RWPE1 (cell line): ENCODE data around the gene STXBP6.

Experiments used
- CTCF ChIA-PET: fragments of 350-600 bp; sonication (Branson Sonifier 250); formaldehyde crosslinking; extraction: SDS; loops from one replicate; lab custom pipeline; 2021; lab: Yijun Ruan, JAX
- POLR2A ChIA-PET: fragments of 400-600 bp; formaldehyde crosslinking; extraction: SDS; loops from one replicate; lab custom pipeline; 2020; ENCODE audit warnings: antibody characterized with exemption; ENCODE audit not compliant: low non-redundant PET; lab: Yijun Ruan, JAX
- DNase-seq: peaks from one replicate; pipeline ENCODE4 v3.0.0; 2012; ENCODE audit warnings: low spot score
- H3K27ac ChIP-seq: fragments of 450-650 bp; 2 replicates; pipeline ENCODE4 v1.5.1; 2017
- TF ChIP-seq, protein P1 (sequence below): fragments of 450-650 bp; conservative IDR thresholded peaks from 2 replicates; pipeline ENCODE4 v1.5.1; 2017; ENCODE audit warnings: low read depth, mild to moderate bottlenecking

Gene STXBP6

DNA sequence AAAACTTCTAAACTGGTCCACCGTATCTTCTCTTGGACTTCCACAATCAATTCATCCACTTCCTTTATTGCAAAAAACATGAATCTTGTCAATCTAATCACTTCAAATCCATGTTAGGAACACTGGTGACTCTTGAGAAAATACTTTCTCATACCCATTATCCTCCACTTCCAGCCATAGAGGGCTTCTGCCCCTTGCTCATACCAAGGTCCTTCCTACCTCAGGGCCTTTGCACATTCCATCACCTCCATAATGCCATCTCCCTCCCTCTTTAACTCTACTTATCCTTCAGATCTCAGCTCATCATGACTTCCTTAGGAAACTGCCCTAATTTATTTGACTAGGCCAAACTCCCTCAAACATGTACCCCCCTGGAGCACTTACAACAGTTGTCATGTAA lies 16.6 kb downstream of the STXBP6 start:
- no peak overlapping the region for H3K27ac ChIP-seq
- CTCF ChIA-PET, result no interaction called here
- TF ChIP-seq, protein P1, sequence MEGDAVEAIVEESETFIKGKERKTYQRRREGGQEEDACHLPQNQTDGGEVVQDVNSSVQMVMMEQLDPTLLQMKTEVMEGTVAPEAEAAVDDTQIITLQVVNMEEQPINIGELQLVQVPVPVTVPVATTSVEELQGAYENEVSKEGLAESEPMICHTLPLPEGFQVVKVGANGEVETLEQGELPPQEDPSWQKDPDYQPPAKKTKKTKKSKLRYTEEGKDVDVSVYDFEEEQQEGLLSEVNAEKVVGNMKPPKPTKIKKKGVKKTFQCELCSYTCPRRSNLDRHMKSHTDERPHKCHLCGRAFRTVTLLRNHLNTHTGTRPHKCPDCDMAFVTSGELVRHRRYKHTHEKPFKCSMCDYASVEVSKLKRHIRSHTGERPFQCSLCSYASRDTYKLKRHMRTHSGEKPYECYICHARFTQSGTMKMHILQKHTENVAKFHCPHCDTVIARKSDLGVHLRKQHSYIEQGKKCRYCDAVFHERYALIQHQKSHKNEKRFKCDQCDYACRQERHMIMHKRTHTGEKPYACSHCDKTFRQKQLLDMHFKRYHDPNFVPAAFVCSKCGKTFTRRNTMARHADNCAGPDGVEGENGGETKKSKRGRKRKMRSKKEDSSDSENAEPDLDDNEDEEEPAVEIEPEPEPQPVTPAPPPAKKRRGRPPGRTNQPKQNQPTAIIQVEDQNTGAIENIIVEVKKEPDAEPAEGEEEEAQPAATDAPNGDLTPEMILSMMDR, result no peak
- POLR2A ChIA-PET, result no interaction called here
- no peak for DNase-seq

DNA sequence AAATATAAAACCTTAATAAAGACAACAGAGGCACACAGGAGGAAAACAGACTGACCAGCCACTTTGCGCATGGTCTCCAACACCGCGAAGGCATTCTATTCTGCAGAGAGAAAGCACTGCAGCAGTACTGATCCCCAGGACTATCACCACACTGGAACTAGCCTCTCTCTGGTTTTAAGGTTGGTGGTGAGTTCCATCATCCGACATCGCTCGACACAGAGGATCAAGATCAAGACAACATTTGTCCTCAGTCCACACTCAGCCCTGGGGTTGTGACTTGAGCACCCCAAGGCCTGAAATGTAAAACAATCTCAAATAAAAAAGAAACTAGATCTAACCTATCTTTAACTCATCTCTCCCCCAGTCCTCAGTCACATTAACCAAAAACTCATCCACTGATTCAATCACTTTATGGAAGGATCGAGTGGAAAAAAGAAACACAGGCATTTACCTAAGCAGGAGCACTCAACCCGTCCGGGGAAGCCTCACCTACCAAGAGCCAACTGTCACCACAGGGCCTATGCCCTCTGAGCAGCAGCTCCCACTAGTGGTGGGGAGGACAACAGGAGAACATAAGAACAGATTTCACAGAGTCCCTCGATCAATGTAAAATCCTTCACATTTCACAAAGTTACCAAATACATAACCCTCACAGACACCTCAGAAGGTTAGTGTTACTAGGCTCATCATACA lies 17.7 kb downstream of the STXBP6 start:
- POLR2A ChIA-PET, result no interaction called here
- DNase-seq, result no peak

DNA sequence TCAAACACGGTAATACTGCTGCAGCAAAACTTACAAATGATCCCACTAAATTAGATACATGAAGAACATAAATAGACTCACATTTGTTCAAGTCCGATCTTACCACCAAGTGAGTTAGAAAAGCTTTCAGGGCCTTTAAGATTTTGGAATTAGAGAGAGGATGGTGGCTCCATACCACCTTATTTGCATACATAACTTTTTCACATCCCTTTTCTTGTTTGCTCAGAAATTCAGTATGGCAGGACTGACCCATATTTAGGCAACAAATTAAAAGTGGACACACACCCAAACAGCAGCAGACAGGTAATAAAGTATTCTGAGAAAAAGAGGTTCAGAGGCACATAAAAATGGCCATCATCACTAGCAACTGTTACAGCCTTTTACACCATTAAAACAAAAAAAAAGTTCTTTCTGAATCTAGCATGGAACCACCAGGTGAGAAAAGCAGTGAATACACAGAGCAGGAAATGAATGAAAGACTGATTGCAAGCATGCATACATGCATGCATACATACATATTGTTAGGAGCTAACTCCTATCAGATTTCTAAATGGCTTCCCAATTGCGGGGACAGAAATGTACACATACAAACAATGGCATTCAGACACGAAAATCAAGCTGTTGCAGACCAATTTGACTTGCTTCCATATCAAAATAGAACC lies 23.3 kb downstream of the STXBP6 start:
- DNase-seq, result no peak
- no peak overlapping the region for H3K27ac ChIP-seq
- POLR2A ChIA-PET, result no interaction called here
- TF ChIP-seq, protein P1, result no peak
- CTCF ChIA-PET, result no interaction called here

More for the DNA sequence above, 17.7 kb downstream of the STXBP6 start:
- CTCF ChIA-PET, result interaction anchor here (0.5 kb wide), 1 partner anchor 19 kb away, joined by 5 read pairs; no protein-coding TSS in a partner anchor
- TF ChIP-seq, protein P1, result no peak
- no peak overlapping the region for H3K27ac ChIP-seq

DNA sequence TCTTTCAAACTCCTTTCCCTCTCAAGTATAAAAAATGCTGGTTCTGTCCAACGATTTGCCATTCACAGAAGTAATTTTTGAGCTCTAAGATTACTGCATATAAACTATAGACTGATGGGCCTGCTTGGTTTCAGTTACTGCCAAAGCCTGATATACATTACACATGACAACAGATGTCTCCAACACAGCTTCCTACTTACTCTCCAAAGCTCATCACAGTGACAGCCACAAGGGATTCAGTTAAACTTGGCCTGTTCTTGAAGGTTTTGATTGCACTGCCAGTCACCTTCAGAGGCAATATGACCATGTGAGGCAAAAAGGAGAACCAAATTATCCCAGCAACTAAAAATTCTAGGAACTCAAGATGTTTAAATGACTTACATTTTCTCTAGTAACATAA lies 30.1 kb downstream of the STXBP6 start:
- DNase-seq, result no peak
- CTCF ChIA-PET, result interaction anchor here (0.5 kb wide), 1 partner anchor 136 kb away, joined by 3 read pairs; no protein-coding TSS in a partner anchor
- POLR2A ChIA-PET, result no interaction called here
- no peak overlapping the region for H3K27ac ChIP-seq
- TF ChIP-seq, protein P1, result no peak

DNA sequence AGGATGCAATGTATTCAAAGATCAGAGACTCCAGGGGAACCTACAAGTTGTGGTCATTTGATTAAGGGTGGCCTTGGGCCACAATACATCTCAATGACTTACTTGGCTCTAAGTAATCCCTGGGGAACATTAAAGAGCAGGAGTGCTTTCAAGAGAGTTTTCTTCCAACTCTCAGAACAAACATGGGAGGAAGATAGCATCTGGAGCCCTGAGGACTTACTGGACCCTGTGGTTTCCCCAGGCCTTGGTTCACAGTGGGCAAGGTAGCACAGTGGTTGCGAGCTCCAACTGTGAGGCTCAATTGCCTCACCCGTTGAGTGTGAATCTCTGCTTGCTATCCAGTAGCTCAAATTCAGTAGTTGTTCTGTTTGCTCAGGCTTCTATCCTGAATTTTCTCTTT lies 32.4 kb downstream of the STXBP6 start:
- TF ChIP-seq, protein P1, result no peak
- no peak for DNase-seq
- H3K27ac ChIP-seq, result no peak overlapping the region
- CTCF ChIA-PET, result no interaction called here
- POLR2A ChIA-PET, result no interaction called here

DNA sequence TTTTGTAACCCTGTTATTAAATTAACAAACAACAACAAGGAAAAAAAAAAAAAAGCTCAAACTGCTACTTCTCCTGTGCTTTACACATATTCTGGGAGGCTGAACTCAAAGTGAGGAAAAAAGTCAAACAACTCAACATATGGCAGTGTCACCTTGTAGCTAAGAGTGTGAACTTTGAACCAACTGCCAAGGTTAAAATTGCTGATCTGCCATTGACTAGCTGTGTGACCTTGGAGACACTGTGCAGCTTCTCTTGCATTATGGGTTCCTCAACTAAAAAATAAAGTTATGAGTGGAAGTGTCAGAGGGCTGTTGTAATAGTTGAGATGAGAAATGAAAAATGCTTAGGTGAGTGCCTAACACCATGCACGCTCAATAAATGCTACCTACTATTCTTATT lies 34.2 kb downstream of the STXBP6 start:
- no peak for DNase-seq
- CTCF ChIA-PET, result interaction anchor here (0.6 to 0.7 kb wide), 2 partner anchors 32 to 41 kb away, joined by 3 read pairs; no protein-coding TSS in a partner anchor
- TF ChIP-seq, protein P1, result no peak
- POLR2A ChIA-PET, result no interaction called here
- H3K27ac ChIP-seq, result no peak overlapping the region
